NB4 (cell line): ENCODE results near the gene PNISR.

ENCODE experiments used
- CTCF ChIP-seq: IDR thresholded peaks from one replicate; pipeline ENCODE4 v1.5.1; 2012; ENCODE audit warnings: low read depth, low read length
- MAX ChIP-seq: IDR thresholded peaks from 2 replicates; pipeline ENCODE4 v1.6.1; 2011; ENCODE audit warnings: low read depth, low read length
- POLR2A ChIP-seq: IDR thresholded peaks from 2 replicates; pipeline ENCODE4 v1.6.1; 2011; ENCODE audit warnings: mild to moderate bottlenecking; ENCODE audit not compliant: insufficient read length; ENCODE audit errors: extremely low read depth

- TF ChIP-seq CTCF (no peak), POLR2A (no peak), MAX (no peak)
Measured at GRCh38 chr6:99378636-99379035, 46.5 kb downstream of the PNISR start.
